Keratinocyte (primary cell): ENCODE data around the gene CASZ1. TPM values are rescaled to one million over a fixed set of nuclear protein-coding genes. Genes with fewer than 3 reads are reported as not detected.

ENCODE experiments used
- DNase-seq: peaks from one replicate; pipeline ENCODE4 v3.0.0-alpha.2; 2011; ENCODE audit warnings: low read depth, missing footprints, low spot score
- FAIRE-seq: peaks from 2 replicates; lab custom pipeline; 2011; peaks lifted over from hg19 to GRCh38; lab: Jason Lieb, UNC
- H2AFZ ChIP-seq: 2 replicates; pipeline ENCODE4 v1.6.0; 2012; ENCODE audit warnings: low read length, control low read depth, inconsistent platforms; ENCODE audit not compliant: control insufficient read depth
- H3K27ac ChIP-seq: 2 replicates; pipeline ENCODE4 v1.5.1; 2011; ENCODE audit warnings: low read length; ENCODE audit not compliant: control insufficient read depth, insufficient read depth
- H3K27me3 ChIP-seq: 3 replicates; pipeline ENCODE4 v1.6.0; 2011; ENCODE audit warnings: low read length; ENCODE audit not compliant: control insufficient read depth, insufficient read depth; ENCODE audit errors: extremely low read depth
- H3K36me3 ChIP-seq, 2 experiments: 2 replicates in 1 of 2; 3 replicates in 1 of 2; pipeline ENCODE4 v1.5.1; 2011; ENCODE audit warnings: low read length in 2 of 2, mild to moderate bottlenecking in 1 of 2; ENCODE audit not compliant: control insufficient read depth in 2 of 2, insufficient read depth in 2 of 2; ENCODE audit errors: extremely low read depth in 1 of 2
- H3K4me1 ChIP-seq: 3 replicates; pipeline ENCODE4 v1.5.1; 2011; ENCODE audit warnings: low read length; ENCODE audit not compliant: control insufficient read depth, insufficient read depth; ENCODE audit errors: extremely low read depth
- H3K4me2 ChIP-seq: 3 replicates; pipeline ENCODE4 v1.6.0; 2011; ENCODE audit warnings: low read depth, low read length; ENCODE audit not compliant: control insufficient read depth, insufficient read depth; ENCODE audit errors: extremely low read depth
- H3K4me3 ChIP-seq, 3 experiments: fragments of 200-600 bp in 1 of 3; sonication (generic) in 1 of 3; 2 replicates in 2 of 3; 3 replicates in 1 of 3; pipeline ENCODE4 v1.5.1; 2011 to 2016; ENCODE audit warnings: low read length in 3 of 3, mild to moderate bottlenecking in 3 of 3, control low read depth in 2 of 3, inconsistent platforms in 1 of 3, low read depth in 1 of 3, mixed read lengths in 1 of 3, mixed run types in 1 of 3, moderate library complexity in 1 of 3; ENCODE audit not compliant: control insufficient read depth in 2 of 3, insufficient read depth in 2 of 3; ENCODE audit errors: extremely low read depth in 1 of 3
- H3K79me2 ChIP-seq: 2 replicates; pipeline ENCODE4 v1.6.0; 2012; ENCODE audit warnings: low read length; ENCODE audit not compliant: control insufficient read depth, insufficient read depth
- H3K9ac ChIP-seq: 3 replicates; pipeline ENCODE4 v1.6.0; 2011; ENCODE audit warnings: low read length; ENCODE audit not compliant: control insufficient read depth, insufficient read depth; ENCODE audit errors: extremely low read depth
- H3K9me1 ChIP-seq: 3 replicates; pipeline ENCODE4 v1.6.0; 2011; ENCODE audit warnings: low read length; ENCODE audit not compliant: control insufficient read depth, insufficient read depth; ENCODE audit errors: extremely low read depth
- H3K9me3 ChIP-seq: 2 replicates; pipeline ENCODE4 v1.5.1; 2012; ENCODE audit warnings: low read depth, low read length; ENCODE audit not compliant: control insufficient read depth
- H4K20me1 ChIP-seq: 3 replicates; pipeline ENCODE4 v1.6.0; 2011; ENCODE audit warnings: low read length; ENCODE audit not compliant: control insufficient read depth, insufficient read depth; ENCODE audit errors: extremely low read depth
- EZH2 ChIP-seq: IDR thresholded peaks from one replicate; pipeline ENCODE4 v1.6.1; 2012; ENCODE audit warnings: inconsistent platforms, mild to moderate bottlenecking, low read length, moderate library complexity
- dilution Hi-C: fragments of 300-500 bp; cut with MboI; formaldehyde crosslinking; loops from one replicate; pipeline ENCODE4 v1.7.0; 2020; ENCODE audit warnings: low sequenced_read_pairs; ENCODE audit not compliant: extremely low pct_ligation_motif_present
- polyA plus RNA-seq, 5 experiments: library from polyadenylated mRNA; depleted of rRNA in 3 of 5; stranded (reverse) in 3 of 5; stranded (forward) in 1 of 5; unstranded in 1 of 5; fragments of >200 nt; gene quantifications; 1 replicate in 1 of 5; 2 replicates in 3 of 5; 3 replicates in 1 of 5; pipeline versions ENCODE4 v1.2.1 to v1.2.3, GENCODE V29; 2011 to 2012; ENCODE audit warnings: missing spikeins in 2 of 5, low read depth in 1 of 5, low replicate concordance in 1 of 5
- TF ChIP-seq, protein P1 (sequence below), 3 experiments: IDR thresholded peaks in 1 of 3; conservative IDR thresholded peaks in 1 of 3; optimal IDR thresholded peaks in 1 of 3; 2 replicates in 2 of 3; 3 replicates in 1 of 3; pipeline versions ENCODE3 to v1.5.1; 2011; ENCODE audit warnings: low read length in 3 of 3, mild to moderate bottlenecking in 3 of 3, moderate library complexity in 2 of 3, control low read depth in 1 of 3, inconsistent platforms in 1 of 3; ENCODE audit not compliant: insufficient read depth in 2 of 3; ENCODE audit errors: extremely low read depth in 1 of 3

CASZ1 gene
- polyA plus RNA-seq, 1 donor (not counting 4 experiments of a cell fraction or from before 2014, with no cell fraction given): 2.8 TPM

GRCh38 chr1:10793129-10793651 lies 3.3 kb downstream of the CASZ1 start:
- Histone ChIP-seq H3K36me3 (no peaks in the 10 kb centered on the region), H3K9me1 (no peaks in the 10 kb centered on the region), H3K4me1 (peaks cover 17% of the 10 kb centered on the region), H3K9ac (peak overlapping the region; percentile 60), H3K27ac (no peak overlapping the region), H3K27me3 (peaks cover 4% of the 10 kb centered on the region), H3K4me3 (peak overlapping the region in 2 of 3 experiments; percentile 79 to 82), H3K79me2 (peaks cover 15% of the 10 kb centered on the region), H3K4me2 (peak overlapping the region; percentile 96), H2AFZ (no peak overlapping the region), H3K9me3 (no peaks in the 10 kb centered on the region), H4K20me1 (no peaks in the 10 kb centered on the region)
- dilution Hi-C loops: no loop called here
- TF ChIP-seq EZH2: no peak
- TF ChIP-seq, protein P1, sequence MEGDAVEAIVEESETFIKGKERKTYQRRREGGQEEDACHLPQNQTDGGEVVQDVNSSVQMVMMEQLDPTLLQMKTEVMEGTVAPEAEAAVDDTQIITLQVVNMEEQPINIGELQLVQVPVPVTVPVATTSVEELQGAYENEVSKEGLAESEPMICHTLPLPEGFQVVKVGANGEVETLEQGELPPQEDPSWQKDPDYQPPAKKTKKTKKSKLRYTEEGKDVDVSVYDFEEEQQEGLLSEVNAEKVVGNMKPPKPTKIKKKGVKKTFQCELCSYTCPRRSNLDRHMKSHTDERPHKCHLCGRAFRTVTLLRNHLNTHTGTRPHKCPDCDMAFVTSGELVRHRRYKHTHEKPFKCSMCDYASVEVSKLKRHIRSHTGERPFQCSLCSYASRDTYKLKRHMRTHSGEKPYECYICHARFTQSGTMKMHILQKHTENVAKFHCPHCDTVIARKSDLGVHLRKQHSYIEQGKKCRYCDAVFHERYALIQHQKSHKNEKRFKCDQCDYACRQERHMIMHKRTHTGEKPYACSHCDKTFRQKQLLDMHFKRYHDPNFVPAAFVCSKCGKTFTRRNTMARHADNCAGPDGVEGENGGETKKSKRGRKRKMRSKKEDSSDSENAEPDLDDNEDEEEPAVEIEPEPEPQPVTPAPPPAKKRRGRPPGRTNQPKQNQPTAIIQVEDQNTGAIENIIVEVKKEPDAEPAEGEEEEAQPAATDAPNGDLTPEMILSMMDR (optimal IDR thresholded peaks at IDR 0.05 in 1 of 3, IDR thresholded peaks at IDR 0.05 in 1 of 3, conservative IDR thresholded peaks at IDR 0.05 in 1 of 3; ENCODE audit: extremely low read depth in 1 of 3, insufficient read depth in 2 of 3, low read length in 3 of 3): no peak
- no peak for FAIRE-seq
- no peak for DNase-seq

DNA sequence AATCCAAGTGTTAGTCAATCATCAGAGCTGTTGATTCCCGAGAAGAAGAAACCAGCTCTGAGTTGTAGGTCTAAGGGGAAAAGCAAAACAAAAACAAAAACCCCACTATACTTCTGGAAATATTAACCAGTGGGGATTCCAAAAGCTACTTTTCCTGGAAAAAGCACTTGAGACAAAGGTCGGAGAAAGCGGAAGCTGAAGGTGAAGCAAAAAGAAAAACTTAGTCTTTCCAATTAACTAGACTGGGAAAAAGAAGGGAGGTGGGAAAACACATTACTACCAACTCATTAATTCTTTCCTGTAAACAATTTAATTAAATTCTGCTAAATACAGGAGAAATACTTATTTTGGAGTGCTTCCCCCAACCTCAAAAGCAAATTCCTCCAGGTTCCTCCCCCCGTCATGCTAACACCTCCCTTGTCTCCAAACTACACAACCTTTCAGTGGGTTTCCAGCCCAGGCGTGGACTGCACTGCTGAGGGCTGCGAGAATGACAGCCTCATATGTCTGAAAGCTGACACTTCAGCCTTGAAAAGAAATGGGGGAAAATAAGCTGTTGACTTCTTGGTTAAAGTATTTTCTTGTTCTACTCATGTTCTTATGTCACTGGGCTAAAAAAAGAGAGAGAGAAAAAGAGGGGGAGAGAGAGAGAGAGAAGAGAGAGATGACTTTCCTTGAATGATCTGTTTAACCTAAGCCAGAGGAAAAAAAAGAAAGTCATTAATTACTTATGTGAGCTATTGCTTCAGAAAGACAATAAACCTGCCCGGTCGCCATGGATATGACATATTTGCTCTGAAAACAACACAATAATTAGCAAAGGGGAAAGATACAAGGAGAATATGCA lies 5.1 kb downstream of the CASZ1 start:
- H3K27ac ChIP-seq: no peak overlapping the region
- no peak for TF ChIP-seq EZH2
- TF ChIP-seq, protein P1 (optimal IDR thresholded peaks at IDR 0.05 in 1 of 3, IDR thresholded peaks at IDR 0.05 in 1 of 3, conservative IDR thresholded peaks at IDR 0.05 in 1 of 3; ENCODE audit: extremely low read depth in 1 of 3, insufficient read depth in 2 of 3, low read length in 3 of 3): no peak
- no peaks in the 10 kb centered on the region for H3K36me3 ChIP-seq
- FAIRE-seq (no peak), DNase-seq (no peak)
- H2AFZ ChIP-seq: no peak overlapping the region
- no peaks in the 10 kb centered on the region for H3K9me3 ChIP-seq
- no peaks in the 10 kb centered on the region for H3K9me1 ChIP-seq
- no peaks in the 10 kb centered on the region for H4K20me1 ChIP-seq
- peaks cover 17% of the 10 kb centered on the region for H3K27me3 ChIP-seq
- no peak overlapping the region for H3K9ac ChIP-seq
- H3K4me2 ChIP-seq: peak overlapping the region; percentile 1
- dilution Hi-C loops: no loop called here
- peaks cover 28% of the 10 kb centered on the region for H3K79me2 ChIP-seq
- H3K4me3 ChIP-seq: no peak overlapping the region
- H3K4me1 ChIP-seq: peaks cover 15% of the 10 kb centered on the region
